ENCODE measurements around the gene CAP1. TPM values are rescaled to one million over a fixed set of nuclear protein-coding genes. Genes with fewer than 3 reads are reported as not detected.

Gene CAP1
- total and polyA plus RNA-seq, 2 donors (not counting 3 experiments of a cell fraction or from before 2014, with no cell fraction given), result 191 to 427 TPM

GRCh38 chr1:40092241-40092640 lies 51.7 kb downstream of the CAP1 start:
- Histone ChIP-seq H3K4me1 (ENCODE audit: control insufficient read depth, extremely low read depth, insufficient read depth, low read length) (peaks cover 20% of the 10 kb centered on the region), H3K4me3 (replicated peaks in 1 of 3; ENCODE audit: insufficient read depth in 1 of 3, low read depth in 1 of 3, low read length in 3 of 3) (no peak overlapping the region), H3K4me2 (ENCODE audit: insufficient read depth, low read length) (no peak overlapping the region), H3K9me3 (replicated peaks; ENCODE audit: control insufficient read depth, insufficient read depth, low read length) (no peaks in the 10 kb centered on the region), H4K20me1 (replicated peaks; ENCODE audit: control insufficient read depth, extremely low read depth, insufficient read depth, low read length) (no peaks in the 10 kb centered on the region), H3K27ac (ENCODE audit: insufficient read depth, low read depth, low read length) (no peak overlapping the region), H3K79me2 (ENCODE audit: control insufficient read depth, insufficient read depth, low read length) (peaks cover 16% of the 10 kb centered on the region), H3K9ac (replicated peaks; ENCODE audit: extremely low read depth, insufficient read depth, low read length) (no peak overlapping the region), H3K36me3 (ENCODE audit: control insufficient read depth in 2 of 2, extremely low read depth in 1 of 2, insufficient read depth in 2 of 2, low read length in 2 of 2) (peaks cover 2 to 7% of the 10 kb centered on the region in 2 experiments), H3K9me1 (replicated peaks; ENCODE audit: control insufficient read depth, extremely low read depth, insufficient read depth, low read length) (no peaks in the 10 kb centered on the region), H3K27me3 (ENCODE audit: control insufficient read depth in 2 of 2, insufficient read depth in 2 of 2, low read length in 2 of 2) (no peaks in the 10 kb centered on the region), H2AFZ (ENCODE audit: low read depth, low read length) (no peak overlapping the region)
- TF ChIP-seq JUN (IDR thresholded peaks at IDR 0.05; ENCODE audit: borderline replicate concordance, insufficient read depth, insufficient read length, low read depth) (no peak), FOS (IDR thresholded peaks at IDR 0.05; ENCODE audit: borderline replicate concordance, insufficient read depth, low read length) (no peak), MYC (IDR thresholded peaks at IDR 0.05; ENCODE audit: low read depth, low read length) (no peak), CTCF (IDR thresholded peaks at IDR 0.05; ENCODE audit: extremely low read depth in 1 of 2, insufficient read depth in 1 of 2, low read depth in 1 of 2, low read length in 2 of 2) (no peak), EZH2 (IDR thresholded peaks at IDR 0.05; ENCODE audit: borderline replicate concordance, low read depth, low read length, severe bottlenecking) (no peak), POLR2A (IDR thresholded peaks at IDR 0.05; ENCODE audit: low read depth, low read length) (no peak), GATA2 (IDR thresholded peaks at IDR 0.05; ENCODE audit: insufficient read depth, insufficient read length, low read depth, low read length) (no peak), MAX (IDR thresholded peaks at IDR 0.05; ENCODE audit: insufficient read depth, insufficient read length) (no peak), POLR2AphosphoS5 (IDR thresholded peaks at IDR 0.05; ENCODE audit: insufficient read depth, low read depth, low read length) (no peak)
- no peak for DNase-seq (ENCODE audit: low read depth, low spot score)
- POLR2A ChIA-PET, result no interaction called here
- CTCF ChIA-PET, result interaction anchor here (1.3 to 2.2 kb wide), 3 partner anchors 52 to 312 kb away, joined by 4 to 12 read pairs (median 9); no protein-coding TSS in a partner anchor
- dilution Hi-C loops (cut with MboI; ENCODE audit: extremely low pct_ligation_motif_present, low sequenced_read_pairs), result no loop called here
- FAIRE-seq, result no peak
- intact Hi-C loops (cut with micrococcal nuclease), result no loop called here
- no TSS peak for BruUV-seq (replicated peaks)
